SK-N-SH (cell line): Measurements from ENCODE around the gene MBNL1. TPM values are rescaled to one million over a fixed set of nuclear protein-coding genes. Genes with fewer than 3 reads are reported as not detected.
"Not testable (repeated sequence)": the region's sequence is repeated elsewhere in the genome, so short reads cannot be mapped to it uniquely, and the experiment has no call there.

Experiments
- CTCF ChIA-PET: fragments of 300-600, 350-600 bp; formaldehyde crosslinking; extraction: SDS; loops from one replicate; lab custom pipeline; 2021; lab: Yijun Ruan, JAX
- POLR2A ChIA-PET: fragments of 350-600 bp; sonication (Branson Sonifier 250); formaldehyde crosslinking; extraction: SDS; loops from one replicate; lab custom pipeline; 2020; ENCODE audit warnings: antibody characterized with exemption, inconsistent platforms; lab: Yijun Ruan, JAX
- DNase-seq: peaks from one replicate; pipeline ENCODE4 v3.0.0; 2012
- H2AFZ ChIP-seq: fragments of 200-600 bp; sonication (generic); 2 replicates; pipeline ENCODE4 v1.8.1; 2016; ENCODE audit warnings: antibody characterized with exemption, mild to moderate bottlenecking, low read depth
- H3F3A ChIP-seq: fragments of 200-600 bp; sonication (generic); replicated peaks from 2 replicates; pipeline ENCODE3; 2016; ENCODE audit warnings: antibody characterized with exemption, mild to moderate bottlenecking; ENCODE audit not compliant: insufficient read depth
- H3K27ac ChIP-seq, 2 experiments: fragments of 200-500 bp in 1 of 2; fragments of 200-600 bp in 1 of 2; sonication (Bioruptor generic) in 1 of 2; sonication (generic), shearing (Covaris generic) in 1 of 2; 2 replicates each; pipeline versions ENCODE4 v1.5.1 to v1.6.1; 2014 to 2016; ENCODE audit warnings: low read depth in 2 of 2, inconsistent platforms in 1 of 2, low read length in 1 of 2, mild to moderate bottlenecking in 1 of 2, mixed read lengths in 1 of 2
- H3K27me3 ChIP-seq: fragments of 200-600 bp; sonication (generic), shearing (Covaris generic); 2 replicates; pipeline ENCODE4 v1.6.1; 2016; ENCODE audit warnings: mixed run types; ENCODE audit not compliant: insufficient read depth
- H3K36me3 ChIP-seq, 2 experiments: fragments of 200-500 bp in 1 of 2; fragments of 200-600 bp in 1 of 2; sonication (Bioruptor generic) in 1 of 2; sonication (generic) in 1 of 2; replicated peaks in 1 of 2; 2 replicates each; pipeline versions ENCODE3 to v1.5.1; 2014 to 2016; ENCODE audit warnings: low read length in 1 of 2, mild to moderate bottlenecking in 1 of 2; ENCODE audit not compliant: insufficient read depth in 2 of 2, control insufficient read depth in 1 of 2
- H3K4me1 ChIP-seq, 2 experiments: fragments of 200-500 bp in 1 of 2; fragments of 200-600 bp in 1 of 2; sonication (Bioruptor generic) in 1 of 2; sonication (generic), shearing (Covaris generic) in 1 of 2; 2 replicates each; pipeline versions ENCODE4 v1.5.1 to v1.6.1; 2014 to 2016; ENCODE audit warnings: low read depth in 1 of 2, low read length in 1 of 2, mixed run types in 1 of 2; ENCODE audit not compliant: insufficient read depth in 2 of 2, control insufficient read depth in 1 of 2
- H3K4me2 ChIP-seq: fragments of 200-600 bp; sonication (generic), shearing (Covaris generic); 2 replicates; pipeline ENCODE4 v1.6.1; 2017; ENCODE audit warnings: mixed run types
- H3K4me3 ChIP-seq, 2 experiments: fragments of 200-500 bp in 1 of 2; fragments of 200-600 bp in 1 of 2; sonication (Bioruptor generic) in 1 of 2; sonication (generic), shearing (Covaris generic) in 1 of 2; 2 replicates each; pipeline versions ENCODE4 v1.5.1 to v1.8.1; 2014 to 2016; ENCODE audit warnings: low read depth in 2 of 2, inconsistent platforms in 1 of 2, low read length in 1 of 2, mild to moderate bottlenecking in 1 of 2, mixed read lengths in 1 of 2, moderate library complexity in 1 of 2
- H3K79me2 ChIP-seq: fragments of 200-600 bp; sonication (generic); 2 replicates; pipeline ENCODE4 v1.8.1; 2017; ENCODE audit warnings: mild to moderate bottlenecking; ENCODE audit not compliant: insufficient read depth
- H3K9ac ChIP-seq: fragments of 200-600 bp; sonication (generic); 2 replicates; pipeline ENCODE4 v1.6.1; 2017; ENCODE audit warnings: mixed run types
- H3K9me2 ChIP-seq: fragments of 200-600 bp; sonication (generic); 2 replicates; pipeline ENCODE4 v1.6.1; 2017; ENCODE audit warnings: mixed run types
- H3K9me3 ChIP-seq: fragments of 200-600 bp; sonication (generic); 2 replicates; pipeline ENCODE4 v1.6.1; 2017; ENCODE audit warnings: mixed run types, mild to moderate bottlenecking, moderate library complexity
- H4K20me1 ChIP-seq: fragments of 200-600 bp; sonication (generic); 2 replicates; pipeline ENCODE4 v1.6.1; 2017; ENCODE audit warnings: mild to moderate bottlenecking, mixed run types; ENCODE audit not compliant: insufficient read depth
- CHD2 ChIP-seq: fragments of 150-350 bp; IDR thresholded peaks from 2 replicates; pipeline ENCODE4 v1.6.1; 2018; ENCODE audit warnings: low read length; ENCODE audit not compliant: partially characterized antibody
- CTCF ChIP-seq: fragments of 200-600 bp; sonication (generic); IDR thresholded peaks from 2 replicates; pipeline ENCODE4 v1.6.1; 2017; ENCODE audit warnings: antibody characterized with exemption, mild to moderate bottlenecking, moderate library complexity
- EP300 ChIP-seq, 2 experiments: IDR thresholded peaks; 2 replicates each; pipeline versions ENCODE4 v1.4.0 to v1.6.1; 2012; ENCODE audit warnings: borderline replicate concordance in 1 of 2, low read depth in 1 of 2, low read length in 1 of 2
- FOSL2 ChIP-seq: IDR thresholded peaks from 2 replicates; pipeline ENCODE4 v1.4.0; 2012; ENCODE audit warnings: low read depth, mild to moderate bottlenecking, moderate library complexity, borderline replicate concordance
- FOXJ3 ChIP-seq: sonication (generic); formaldehyde crosslinking; IDR thresholded peaks from 2 replicates; pipeline ENCODE4 v1.5.1; 2020; ENCODE audit warnings: mild to moderate bottlenecking, missing genetic modification reagents
- FOXM1 ChIP-seq: IDR thresholded peaks from 2 replicates; pipeline ENCODE4 v1.4.0; 2012; ENCODE audit warnings: low read depth, mild to moderate bottlenecking
- GABPA ChIP-seq: IDR thresholded peaks from 2 replicates; pipeline ENCODE4 v1.4.0; 2012; ENCODE audit warnings: low read depth, mild to moderate bottlenecking
- GATA2 ChIP-seq: sonication (generic); formaldehyde crosslinking; IDR thresholded peaks from 2 replicates; pipeline ENCODE4 v1.5.0; 2020; ENCODE audit warnings: mild to moderate bottlenecking, missing genetic modification reagents
- IRF3 ChIP-seq: fragments of 150-350 bp; IDR thresholded peaks from 2 replicates; pipeline ENCODE4 v1.6.1; 2016; ENCODE audit warnings: mild to moderate bottlenecking, low read depth, low read length
- MAX ChIP-seq: IDR thresholded peaks from 2 replicates; pipeline ENCODE4 v1.4.0; 2012; ENCODE audit warnings: low read depth
- MEF2A ChIP-seq: IDR thresholded peaks from 2 replicates; pipeline ENCODE4 v1.4.0; 2012; ENCODE audit warnings: low read depth, borderline replicate concordance
- MXI1 ChIP-seq: IDR thresholded peaks from 2 replicates; pipeline ENCODE4 v1.6.1; 2012; ENCODE audit warnings: mild to moderate bottlenecking, low read depth, low read length, improper control_type of control experiment
- PBX3 ChIP-seq: IDR thresholded peaks from 2 replicates; pipeline ENCODE4; 2012
- POLR2AphosphoS5 ChIP-seq: IDR thresholded peaks from 2 replicates; pipeline ENCODE4 v1.6.1; 2012; ENCODE audit warnings: low read depth, low read length
- RCOR1 ChIP-seq: fragments of 150-350 bp; IDR thresholded peaks from 2 replicates; pipeline ENCODE4 v1.6.1; 2017; ENCODE audit warnings: antibody characterized with exemption, low read length
- RXRA ChIP-seq: IDR thresholded peaks from 2 replicates; pipeline ENCODE4 v1.4.0; 2012; ENCODE audit warnings: low read depth, mild to moderate bottlenecking, borderline replicate concordance
- TEAD4 ChIP-seq: IDR thresholded peaks from 2 replicates; pipeline ENCODE4 v1.4.0; 2012; ENCODE audit warnings: mild to moderate bottlenecking, borderline replicate concordance; ENCODE audit not compliant: insufficient read depth
- WGBS: methylation state at CpG from one replicate; pipeline ENCODE4 v1.1.6; 2017; ENCODE audit warnings: low lambda C conversion rate; 5-methylcytosine and 5-hydroxymethylcytosine counted together
- polyA plus RNA-seq, 3 experiments: library from polyadenylated mRNA; depleted of rRNA; stranded (reverse); fragments of >200 nt; gene quantifications; 2 replicates each; pipeline ENCODE4 v1.2.3, GENCODE V29; 2012

MBNL1 gene
- polyA plus RNA-seq, 1 of the 3 experiments (the other 2 are of a cell fraction) = 44.3 TPM

GRCh38 chr3:152396867-152397266, 128.1 kb downstream of the MBNL1 start:
- CTCF ChIA-PET = interaction anchor here (1.2 kb wide), 1 partner anchor 11 kb away, joined by 3 read pairs; no protein-coding TSS in a partner anchor
- Histone ChIP-seq H3K9me3 (no peaks in the 10 kb centered on the region), H3K9ac (no peak overlapping the region), H3F3A (peaks cover 26% of the 10 kb centered on the region), H3K9me2 (no peaks in the 10 kb centered on the region), H2AFZ (no peak overlapping the region), H4K20me1 (peaks cover 67% of the 10 kb centered on the region), H3K27ac (peak overlapping the region in 1 of 2 experiments; percentile 16; a peak in 2 of 4 replicates), H3K4me1 (peaks cover 0 to 37% of the 10 kb centered on the region in 2 experiments; a peak in 3 of 4 replicates), H3K4me2 (no peak overlapping the region), H3K36me3 (peaks cover 6 to 25% of the 10 kb centered on the region in 2 experiments), H3K79me2 (peaks cover 100% of the 10 kb centered on the region), H3K27me3 (no peaks in the 10 kb centered on the region)
- TF ChIP-seq CHD2 = no peak
- TF ChIP-seq FOSL2 = no peak
- no peak for TF ChIP-seq MXI1
- no peak for TF ChIP-seq EP300 (IDR thresholded peaks at IDR 0.05; ENCODE audit: borderline replicate concordance in 1 of 2, low read depth in 1 of 2, low read length in 1 of 2)
- no peak for TF ChIP-seq TEAD4
- TF ChIP-seq GATA2 (CRISPR knock-in tag) = no peak
- no peak for TF ChIP-seq PBX3
- no peak for TF ChIP-seq RCOR1
- no peak for TF ChIP-seq MEF2A
- no peak for TF ChIP-seq CTCF
- TF ChIP-seq RXRA = no peak
- TF ChIP-seq IRF3 = no peak
- TF ChIP-seq FOXM1 = no peak
- TF ChIP-seq POLR2AphosphoS5 = no peak
- TF ChIP-seq MAX = no peak
- TF ChIP-seq GABPA = no peak
- no peak for TF ChIP-seq FOXJ3 (CRISPR knock-in tag)
- TF ChIP-seq, all 33 proteins: peak for 0
- POLR2A ChIA-PET = no interaction called here
- H3K4me3 ChIP-seq = no peak overlapping the region
- DNase-seq = no peak

GRCh38 chr3:152397348-152397747, 128.6 kb downstream of the MBNL1 start:
- H3K9me3 ChIP-seq, H3K27ac ChIP-seq, H2AFZ ChIP-seq, H3K27me3 ChIP-seq, H3K4me3 ChIP-seq, H3K4me2 ChIP-seq, H3K9me2 ChIP-seq, DNase-seq, POLR2A ChIA-PET, CTCF ChIA-PET, H3K9ac ChIP-seq: not testable (repeated sequence)
- H4K20me1 ChIP-seq = peaks cover 68% of the 10 kb centered on the region
- H3F3A ChIP-seq = peaks cover 25% of the 10 kb centered on the region
- peaks cover 100% of the 10 kb centered on the region for H3K79me2 ChIP-seq
- 95% methylated on average over 2 of the region's 2 CpGs for WGBS
- H3K36me3 ChIP-seq = peaks cover 6 to 25% of the 10 kb centered on the region in 2 experiments
- H3K4me1 ChIP-seq = peaks cover 0 to 33% of the 10 kb centered on the region in 2 experiments; a peak in 3 of 4 replicates
